Stimulated activated CD4-positive, alpha-beta T cell treated with anti-CD3 and anti-CD28 coated beads, TNF-alpha, amount 100 ng/mL, for 1 hour (primary cell): ENCODE measurements around the gene NEGR1.

ENCODE experiments used
- DNase-seq, 3 donors: peaks; one replicate each; pipeline ENCODE4 v3.0.0-alpha.2; 2020; ENCODE audit warnings: low read depth in 3 of 3, low spot score in 1 of 3

NEGR1 gene

DNA sequence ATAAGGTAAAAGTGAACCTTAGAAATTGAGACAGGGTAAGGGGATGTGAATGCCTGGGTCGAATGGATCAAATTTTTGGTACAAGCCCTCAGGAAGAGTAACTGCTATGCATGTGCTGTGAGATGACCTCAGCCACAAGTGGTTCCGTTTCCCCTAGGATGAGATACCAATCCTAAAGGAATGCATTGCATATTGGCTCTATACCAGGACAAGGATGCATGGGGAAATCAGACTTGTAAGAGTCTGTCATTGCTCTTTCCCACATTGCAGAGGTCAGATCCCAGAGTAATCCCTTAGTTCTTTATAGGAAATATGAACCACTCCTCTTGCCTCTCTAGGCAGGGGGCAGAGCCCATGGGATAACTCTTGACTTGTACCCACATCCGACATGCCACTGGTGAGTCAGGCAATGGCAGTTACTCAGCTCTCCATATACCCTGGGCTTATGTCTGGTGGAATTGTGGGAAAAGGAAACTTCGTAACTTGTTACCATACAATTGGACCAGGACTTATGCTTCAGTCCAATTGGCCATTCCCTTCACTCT, 773.2 kb downstream of the NEGR1 start:
- no peak for DNase-seq

DNA sequence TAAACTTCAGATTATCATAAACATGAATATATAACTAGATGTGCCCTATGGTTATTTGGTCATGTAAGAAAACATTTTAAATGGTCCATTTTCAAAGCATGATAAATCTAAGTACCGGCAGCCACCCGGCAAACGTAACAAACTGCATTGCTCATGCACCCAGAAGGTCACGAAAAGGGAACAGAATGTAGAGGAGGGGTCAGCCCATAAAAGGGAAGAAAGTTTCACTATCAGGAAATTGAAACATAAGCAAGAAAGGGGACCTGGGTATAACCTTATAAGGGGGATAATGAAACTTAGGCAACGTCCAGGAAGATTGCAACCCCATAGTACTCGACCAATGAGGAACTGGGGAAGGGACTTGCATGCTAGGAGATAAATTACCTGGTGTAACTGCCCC, 780.3 kb downstream of the NEGR1 start:
- no peak for DNase-seq

DNA sequence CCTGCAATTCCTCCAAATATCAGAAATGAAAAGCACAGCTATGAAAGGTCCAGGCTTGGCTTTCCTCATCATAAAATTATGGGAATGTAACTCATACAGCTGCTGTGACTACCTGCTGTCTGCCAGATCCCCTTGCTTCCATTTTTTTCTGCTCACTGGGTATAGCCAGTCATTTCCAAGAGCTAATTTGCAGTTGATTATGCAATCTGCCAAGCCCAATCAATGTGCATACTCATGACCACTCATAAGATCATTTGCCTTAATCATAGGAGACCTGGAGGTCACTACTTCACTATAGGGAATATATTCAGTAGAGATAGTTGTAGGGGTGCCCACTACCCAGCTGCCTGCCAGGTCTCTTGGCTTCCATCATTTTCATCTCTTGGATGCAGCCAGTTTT, 783.8 kb downstream of the NEGR1 start:
- DNase-seq, result no peak

DNA sequence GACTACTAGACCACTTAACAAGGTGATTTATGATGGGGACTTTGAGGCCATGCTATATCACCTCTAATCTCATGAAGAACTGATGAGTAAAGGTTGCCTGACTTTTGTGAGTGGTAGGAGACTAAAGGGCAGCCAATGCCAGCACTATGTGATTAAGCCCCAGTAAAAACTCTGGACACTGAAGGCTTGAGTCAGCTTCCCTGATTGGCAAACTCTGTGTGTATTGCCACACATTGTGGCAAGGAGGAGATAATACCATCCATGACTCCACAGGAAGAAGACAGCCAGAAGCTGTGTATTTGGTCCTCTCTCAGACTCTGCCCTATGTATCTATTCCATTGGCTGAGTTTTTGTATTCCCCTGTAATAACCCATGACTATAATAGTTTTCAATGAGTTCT, 788.2 kb downstream of the NEGR1 start:
- no peak for DNase-seq

DNA sequence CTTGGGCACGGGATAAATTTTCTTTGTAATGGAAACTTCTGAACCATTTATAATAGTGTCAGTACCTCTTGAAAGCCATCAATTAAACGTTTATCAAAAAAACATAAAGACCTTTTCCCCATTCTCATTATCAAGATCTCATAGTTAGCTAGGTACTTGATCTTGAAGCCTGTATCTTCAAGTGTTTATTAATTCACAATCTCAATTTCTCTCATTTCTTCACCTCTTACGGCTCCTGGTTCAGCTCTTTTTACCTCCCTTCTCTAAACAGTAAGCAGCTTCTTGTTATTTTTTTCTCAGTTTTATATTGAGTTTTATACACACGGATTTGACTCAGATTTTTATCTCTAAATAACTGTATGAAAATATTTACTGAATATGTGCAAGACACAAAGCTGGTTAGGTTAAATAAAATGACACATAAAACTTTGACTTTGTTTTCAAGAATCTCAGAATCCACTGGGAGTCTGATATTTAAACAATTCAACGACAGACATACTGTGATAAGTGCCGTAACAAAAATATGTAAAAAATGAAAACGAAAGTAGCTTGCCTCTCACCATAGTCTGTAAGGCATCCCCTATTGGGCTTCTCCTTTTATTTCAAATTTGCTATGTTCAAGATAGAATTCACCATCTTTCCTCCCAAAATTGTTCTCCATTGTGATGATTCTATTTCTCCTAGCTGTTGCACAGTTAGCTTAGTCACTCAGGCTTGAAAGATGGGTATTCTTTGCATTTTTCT, 789.9 kb downstream of the NEGR1 start:
- no peak for DNase-seq

DNA sequence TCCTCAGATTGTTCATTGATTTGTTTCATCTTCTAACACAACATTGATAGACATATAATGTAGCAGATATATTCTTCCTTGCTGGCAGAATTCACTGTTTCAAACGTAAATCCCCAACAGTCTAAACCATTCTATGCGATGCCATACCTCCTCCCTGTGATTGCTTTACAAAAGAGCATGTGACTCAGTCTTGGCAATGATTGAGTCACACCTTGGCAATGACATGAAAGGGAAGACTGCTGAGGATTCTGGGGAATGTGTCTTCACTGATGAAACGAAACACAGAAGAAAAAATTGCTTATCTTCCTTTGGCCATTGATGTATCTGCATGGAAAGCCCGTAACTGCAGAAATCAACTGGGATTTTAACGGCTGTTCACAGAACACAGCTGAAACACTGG, 791.9 kb downstream of the NEGR1 start:
- DNase-seq, result no peak

DNA sequence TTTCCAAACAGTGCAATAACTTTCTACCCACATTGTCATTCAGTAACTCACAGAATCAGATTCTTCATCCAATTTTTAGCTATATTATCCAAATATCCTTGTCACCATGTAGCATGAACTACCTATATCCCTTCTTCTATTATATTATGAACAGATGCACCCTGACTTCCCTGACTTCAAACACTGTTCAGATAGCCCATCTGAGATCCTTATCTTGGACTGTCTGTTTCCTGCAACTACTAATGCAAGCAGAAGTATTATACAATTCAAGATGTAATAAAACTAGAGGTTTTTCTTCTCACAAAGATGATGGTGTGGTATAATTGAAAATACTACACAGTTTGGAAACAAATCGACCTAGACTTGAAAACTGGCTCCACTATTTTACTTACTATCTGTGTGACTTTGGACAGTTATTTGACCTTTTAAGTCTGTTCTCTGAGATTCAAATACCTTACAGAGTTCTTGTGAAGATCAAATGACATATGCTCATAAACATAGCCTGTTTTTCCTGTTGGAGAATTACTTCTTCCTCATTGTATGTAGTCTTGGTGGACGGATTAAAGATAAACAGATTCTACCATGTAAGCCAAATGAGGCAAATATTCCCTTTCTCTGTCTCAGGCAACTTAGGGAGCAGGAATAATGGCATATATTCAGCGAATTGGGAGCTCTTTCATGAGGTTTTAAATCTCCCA, 793.6 kb downstream of the NEGR1 start:
- DNase-seq, result no peak

DNA sequence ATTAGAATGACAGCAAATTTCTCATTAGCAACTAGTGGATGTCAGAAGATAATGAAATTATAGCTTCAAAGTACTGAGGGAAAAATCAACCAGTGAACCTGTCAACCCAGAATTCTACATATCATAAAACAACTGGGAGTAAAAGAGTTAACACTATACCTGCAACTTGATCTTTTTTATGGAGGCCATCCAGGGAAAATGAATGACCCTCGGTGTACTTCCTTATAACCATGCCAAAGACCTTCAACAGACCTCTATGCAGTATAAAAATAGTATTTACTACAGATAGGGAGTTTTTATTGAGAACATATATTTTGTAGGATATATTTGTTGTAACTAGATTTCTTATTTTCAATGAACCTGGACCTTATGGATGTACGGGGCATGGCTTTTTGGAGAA, 809.0 kb downstream of the NEGR1 start:
- DNase-seq, result no peak

DNA sequence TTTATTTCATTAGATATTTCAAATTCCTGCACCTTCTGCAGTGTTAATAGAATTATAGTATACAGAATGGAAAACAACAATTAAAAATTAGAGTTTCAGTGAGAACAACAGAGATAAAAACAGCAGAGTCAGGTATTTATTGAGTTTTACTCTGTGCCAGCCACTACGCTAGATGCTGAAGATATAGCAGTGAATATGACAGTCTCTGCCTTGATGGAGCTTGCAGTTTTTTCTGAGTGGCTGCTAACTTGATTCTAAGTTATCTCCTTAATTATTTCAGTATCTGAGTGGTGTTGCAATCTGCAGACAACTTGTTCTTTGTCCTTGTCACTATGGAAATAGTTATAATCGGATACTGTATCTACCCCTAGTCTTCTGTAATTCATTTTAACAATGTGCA, 817.2 kb downstream of the NEGR1 start:
- no peak for DNase-seq

DNA sequence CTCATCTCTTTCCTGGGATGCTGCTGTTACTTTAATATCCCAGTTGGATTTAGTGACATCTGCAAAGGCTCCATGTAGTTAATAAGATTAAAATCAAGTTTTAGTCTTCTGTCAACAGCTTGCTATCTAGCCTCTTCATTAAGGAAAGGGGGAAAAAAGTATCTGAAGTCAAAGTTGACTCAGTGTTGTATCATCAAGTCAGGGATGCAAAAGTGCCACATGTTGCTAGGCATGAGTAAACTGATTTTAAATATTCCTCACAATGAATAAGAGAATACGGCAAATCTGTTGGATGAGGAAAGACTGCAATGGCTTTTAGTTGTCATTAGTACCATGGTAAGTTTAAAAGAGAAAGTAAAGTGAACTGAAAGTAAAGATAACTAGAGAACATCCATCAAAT, 818.3 kb downstream of the NEGR1 start:
- no peak for DNase-seq

DNA sequence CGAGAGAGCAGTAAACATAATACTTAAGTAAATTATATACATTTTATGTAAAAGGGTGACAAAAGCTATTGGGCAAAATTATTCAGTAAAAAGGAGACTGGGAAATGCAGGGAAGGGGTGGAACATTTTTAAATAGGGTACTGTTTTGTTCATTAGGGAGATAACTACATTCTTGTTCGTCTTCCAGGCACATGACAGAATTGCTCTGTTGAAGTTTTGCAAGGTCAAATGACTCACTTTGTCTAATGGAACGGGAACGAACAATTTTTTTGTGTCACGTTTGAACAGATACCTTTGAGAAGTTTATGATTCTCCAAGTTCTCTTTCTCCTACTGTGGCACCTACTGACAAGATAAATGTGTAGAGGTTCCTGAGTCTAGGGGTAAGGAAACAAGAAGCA, 819.2 kb downstream of the NEGR1 start:
- DNase-seq, result no peak

DNA sequence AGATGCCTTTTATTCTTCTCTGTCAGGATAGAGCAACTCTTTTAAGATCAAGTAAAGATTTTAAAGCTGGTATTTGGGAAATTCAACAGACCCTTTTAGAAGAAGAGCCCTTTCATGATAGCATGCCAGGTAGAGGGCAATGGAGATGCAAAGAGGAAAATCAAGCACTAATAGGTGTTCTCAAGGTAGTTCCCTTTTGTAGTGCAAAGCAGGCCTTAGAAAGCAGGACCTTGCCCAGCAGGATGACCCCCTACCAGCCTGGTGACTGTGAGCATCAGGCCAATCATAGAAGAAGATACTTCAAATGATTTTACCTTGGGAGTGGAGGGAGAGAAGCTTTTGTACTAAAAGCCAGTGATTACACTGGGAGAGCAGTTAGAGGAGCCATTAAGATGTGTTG, 820.1 kb downstream of the NEGR1 start:
- DNase-seq, result no peak

DNA sequence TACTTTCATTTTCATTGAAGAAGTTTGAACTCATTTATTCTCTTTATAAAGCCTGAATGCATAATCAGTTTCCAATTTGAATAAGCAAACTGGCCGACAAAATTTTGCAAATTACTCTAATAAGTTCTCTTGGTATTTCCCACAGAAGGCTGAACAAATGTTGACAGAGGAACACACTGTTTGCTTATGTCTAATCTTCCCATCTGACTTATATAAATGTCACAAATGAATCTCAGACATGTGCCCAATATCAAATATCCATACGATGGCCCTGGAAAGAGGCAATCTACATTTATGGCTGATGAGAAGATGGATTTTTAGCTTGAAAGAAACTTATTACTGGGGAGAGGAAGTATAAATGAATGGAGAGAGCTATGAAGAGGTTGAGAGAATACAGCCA, 820.9 kb downstream of the NEGR1 start:
- DNase-seq, result no peak

DNA sequence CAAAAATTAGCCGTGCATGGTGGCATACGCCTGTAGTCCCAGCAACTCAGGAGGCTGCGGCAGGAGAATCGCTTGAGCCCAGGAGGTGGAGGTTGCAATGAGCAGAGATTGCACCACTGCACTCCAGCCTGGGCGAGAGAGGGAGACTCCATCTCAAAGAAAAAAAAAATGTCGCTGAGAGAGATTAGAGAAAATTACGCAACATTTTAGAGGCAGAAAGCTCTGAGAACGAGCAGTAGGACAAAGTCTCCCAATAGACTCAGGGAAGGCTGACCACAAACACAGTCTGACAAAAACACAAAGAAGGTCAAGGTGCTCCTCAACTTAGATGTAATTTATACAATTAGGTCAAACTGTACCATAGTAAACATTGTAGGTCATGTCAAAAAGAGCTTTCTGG, 833.9 kb downstream of the NEGR1 start:
- DNase-seq, result no peak

DNA sequence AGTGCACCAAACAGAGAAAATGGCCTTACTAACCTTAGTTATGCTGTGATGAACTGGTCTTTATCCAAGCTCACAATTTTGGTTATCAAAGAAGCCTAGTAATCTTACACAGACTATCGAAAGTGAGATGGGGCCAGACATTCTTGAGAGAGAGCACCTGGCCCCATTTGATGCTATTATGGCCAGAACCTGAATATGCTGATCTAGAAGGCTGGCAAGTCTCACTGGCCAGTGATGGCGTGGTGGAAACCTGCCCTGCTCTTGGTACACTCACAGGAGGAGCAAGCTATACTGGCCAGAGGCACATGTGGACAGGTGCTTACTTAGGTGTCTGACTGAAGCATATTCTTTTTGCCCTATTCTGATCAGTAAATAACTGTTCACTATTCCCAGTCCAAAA, 843.7 kb downstream of the NEGR1 start:
- DNase-seq, result no peak

DNA sequence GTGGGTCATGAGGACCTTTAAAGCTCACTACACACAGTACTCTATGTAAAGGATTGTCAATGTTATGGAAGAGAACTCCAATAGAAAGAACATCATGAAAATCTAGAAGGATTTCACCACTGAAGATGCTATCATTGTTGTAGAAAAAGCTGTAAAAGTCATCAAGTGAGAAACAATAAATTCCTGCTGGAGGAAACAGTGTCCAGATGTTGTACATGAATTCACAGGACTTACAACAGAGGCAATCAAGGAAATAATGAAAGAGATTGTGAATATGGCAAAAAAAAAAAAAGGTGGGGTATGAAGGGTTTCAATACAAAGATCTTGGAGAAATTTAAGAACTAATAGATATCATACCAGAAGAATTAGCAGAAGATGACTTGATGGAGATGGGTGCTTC, 846.4 kb downstream of the NEGR1 start:
- DNase-seq, result no peak

DNA sequence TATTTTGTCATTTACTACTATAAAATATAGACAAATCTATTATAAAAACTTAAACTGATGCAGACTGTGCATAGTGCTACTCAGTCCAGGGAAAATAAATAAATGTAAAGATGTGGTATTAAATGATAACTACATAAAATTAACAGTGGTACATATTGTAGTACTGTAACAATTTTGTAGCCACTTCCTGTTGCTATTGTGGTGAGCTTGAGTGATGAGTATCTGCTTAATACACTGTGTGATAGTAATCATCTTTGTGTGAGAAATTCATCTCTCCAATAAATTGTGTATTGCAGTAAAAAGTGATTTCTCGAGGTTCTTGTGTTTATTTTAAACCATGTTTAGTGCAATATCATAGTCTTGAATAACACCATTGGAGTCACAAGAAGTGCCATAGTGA, 848.1 kb downstream of the NEGR1 start:
- DNase-seq, result no peak

DNA sequence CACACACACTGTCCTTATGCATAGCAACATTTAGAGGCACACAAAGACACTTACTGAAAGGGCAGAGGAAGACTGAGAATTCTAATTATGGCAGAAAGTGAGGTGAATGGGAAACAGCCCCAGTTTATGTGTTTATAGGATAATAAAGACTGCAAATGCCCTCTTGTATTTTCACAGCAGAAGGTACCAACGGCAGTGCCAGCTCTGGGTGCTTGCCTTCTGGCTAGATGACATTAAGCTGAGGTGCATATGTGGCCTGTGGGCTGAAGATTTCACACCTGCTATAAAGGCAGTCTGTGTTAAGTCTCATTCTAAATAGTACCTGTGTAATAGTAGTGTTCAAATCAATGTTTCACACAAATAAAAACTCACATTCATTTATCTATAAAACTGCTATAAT, 854.3 kb downstream of the NEGR1 start:
- no peak for DNase-seq

DNA sequence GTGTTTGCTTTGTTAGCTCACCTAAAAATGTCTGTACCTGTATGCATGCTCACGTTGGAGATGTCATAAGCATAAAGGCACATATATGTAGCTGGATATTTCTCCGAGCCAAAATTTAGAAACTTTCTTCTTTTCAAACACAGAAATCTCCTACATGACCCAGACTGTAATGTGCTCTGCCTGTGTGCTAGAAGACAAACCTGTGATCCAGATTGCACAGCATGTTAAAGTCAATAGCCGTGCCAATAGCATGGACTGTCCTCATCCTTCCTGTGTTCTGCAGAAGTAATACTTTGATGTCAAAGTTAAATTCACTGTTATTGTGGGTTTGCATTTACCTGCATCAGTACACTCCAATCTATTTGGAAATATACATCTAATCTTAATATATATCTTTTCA, 855.3 kb downstream of the NEGR1 start:
- DNase-seq, result no peak

DNA sequence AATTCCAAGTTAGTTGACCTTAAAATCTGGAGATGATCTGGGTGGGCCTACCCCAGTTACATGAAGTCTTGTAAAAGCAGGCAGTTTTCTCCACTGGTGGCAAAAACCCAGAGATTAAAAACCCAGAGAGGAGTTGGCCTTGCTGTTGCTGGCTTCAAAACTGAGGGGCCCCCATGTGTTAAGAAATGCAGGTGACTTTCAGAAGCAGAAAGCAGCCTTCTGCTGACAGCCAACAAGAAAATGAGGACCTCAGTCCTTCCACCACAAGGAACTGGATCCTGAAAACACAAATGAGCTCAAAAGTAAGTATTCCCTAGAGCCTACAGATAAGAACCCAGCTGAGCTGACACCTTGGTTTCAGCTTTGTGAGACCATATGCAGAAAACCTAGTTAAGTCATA, 857.8 kb downstream of the NEGR1 start:
- no peak for DNase-seq

DNA sequence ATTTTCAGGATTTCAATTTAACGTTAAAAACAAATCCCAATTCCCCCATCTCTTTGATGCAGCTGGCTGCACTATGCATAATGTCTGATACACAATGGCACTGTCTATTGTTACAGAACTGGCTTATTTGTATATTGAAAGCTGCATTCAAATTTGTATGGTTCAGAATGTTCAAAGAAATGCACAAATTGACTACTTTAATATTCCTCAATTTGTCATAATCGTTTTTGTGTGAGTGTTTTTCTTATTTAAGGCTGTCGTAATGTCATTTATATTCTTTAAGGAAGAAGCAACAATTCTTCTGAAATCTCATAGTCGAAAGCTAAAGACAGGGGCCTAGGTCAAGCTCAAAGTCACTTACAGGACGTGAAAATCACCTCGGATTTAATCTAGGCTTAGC, 860.1 kb downstream of the NEGR1 start:
- no peak for DNase-seq

DNA sequence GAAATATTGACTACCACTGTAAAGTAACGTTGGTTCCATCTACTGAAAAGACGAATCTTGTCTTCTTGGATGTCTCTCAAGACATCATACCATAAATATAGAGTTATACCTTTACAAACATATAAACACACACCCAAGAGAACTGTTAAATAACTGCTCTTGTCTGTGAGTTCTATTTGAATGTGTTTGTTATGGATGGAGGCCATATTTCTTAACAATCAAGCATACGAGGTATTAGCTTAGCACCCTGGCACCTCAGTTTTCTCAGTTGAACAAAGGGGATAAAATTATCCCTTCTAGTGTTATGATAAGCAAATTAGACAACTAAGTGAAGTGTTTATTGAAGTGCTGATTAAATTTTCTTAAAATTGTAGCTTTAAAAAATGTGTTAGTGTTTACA, 864.9 kb downstream of the NEGR1 start:
- DNase-seq, result no peak

DNA sequence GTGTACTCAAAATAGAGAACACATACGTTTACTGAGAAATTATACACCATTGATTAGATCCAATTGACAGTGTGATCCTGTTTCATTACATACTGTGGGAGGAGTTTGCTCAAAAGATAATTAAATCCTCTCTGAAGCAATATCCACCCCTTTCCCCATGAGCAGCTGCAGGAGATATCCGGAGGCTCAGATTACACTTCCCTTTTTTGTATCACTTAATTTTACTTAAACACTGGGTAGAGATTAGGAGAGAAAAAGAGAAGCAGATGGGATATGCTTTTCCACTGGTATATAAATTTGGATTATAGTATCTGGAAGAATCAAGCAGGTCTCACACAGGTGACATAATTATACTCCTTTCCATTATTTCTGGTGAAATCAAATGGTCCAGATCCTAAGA, 868.2 kb downstream of the NEGR1 start:
- DNase-seq, result no peak
